ENCODE data around the gene ZNF630.
"Not testable (repeated sequence)": the region's sequence is repeated elsewhere in the genome, so short reads cannot be mapped to it uniquely, and the experiment has no call there.

ZNF630 gene

DNA sequence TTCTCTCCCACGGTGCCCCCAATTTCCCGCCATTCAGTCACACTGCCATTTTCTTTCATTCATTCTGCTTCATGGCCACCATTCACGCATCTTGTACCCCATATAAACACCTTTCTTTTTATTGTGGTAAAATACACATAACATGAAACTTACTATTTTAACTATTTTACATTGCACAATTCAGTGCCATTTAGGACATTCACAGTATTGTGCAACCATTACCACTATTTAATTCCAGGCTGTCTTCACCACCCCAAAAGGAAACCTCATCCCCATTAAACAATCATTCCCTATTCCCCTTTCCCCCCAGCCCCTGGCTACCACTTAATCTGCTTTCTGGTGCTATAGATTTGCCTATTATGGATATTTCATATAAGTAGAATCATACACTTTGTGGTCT lies 48.7 kb downstream of the ZNF630 start:
- Histone ChIP-seq H3K4me1 (ENCODE audit: control insufficient read depth in 2 of 2, insufficient read depth in 1 of 2, low read depth in 1 of 2, low read length in 2 of 2) (no peaks in the 10 kb centered on the region), H3K9ac (ENCODE audit: low read depth, low read length, poor library complexity) (no peak overlapping the region), H3K4ac (ENCODE audit: low read length) (no peak overlapping the region), H2AFZ (ENCODE audit: low read length) (no peak overlapping the region), H2BK5ac (ENCODE audit: low read length) (no peak overlapping the region), H4K8ac (ENCODE audit: low read depth, low read length) (no peak overlapping the region), H2AK5ac (ENCODE audit: low read depth, low read length) (no peak overlapping the region), H3K18ac (ENCODE audit: low read length) (no peak overlapping the region), H3K23ac (ENCODE audit: low read depth, low read length, poor library complexity) (no peak overlapping the region), H4K91ac (ENCODE audit: low read depth, low read length, poor library complexity) (no peak overlapping the region), H3K27me3 (ENCODE audit: control insufficient read depth in 3 of 3, insufficient read depth in 3 of 3, low read depth in 1 of 3, low read length in 3 of 3) (no peaks in the 10 kb centered on the region), H3K27ac (replicated peaks; ENCODE audit: low read length) (no peak overlapping the region), H3K4me2 (ENCODE audit: insufficient read depth, low read length, poor library complexity, severe bottlenecking) (no peak overlapping the region), H3K14ac (ENCODE audit: low read length) (no peak overlapping the region), H2BK12ac (ENCODE audit: low read length) (no peak overlapping the region), H2BK15ac (ENCODE audit: low read length) (no peak overlapping the region), H3K36me3 (replicated peaks in 1 of 2; ENCODE audit: control insufficient read depth in 2 of 2, insufficient read depth in 2 of 2, low read length in 2 of 2) (no peaks in the 10 kb centered on the region), H2BK120ac (ENCODE audit: low read depth, low read length) (no peak overlapping the region), H3K79me1 (ENCODE audit: low read depth, low read length) (peaks cover 2% of the 10 kb centered on the region), H3K4me3 (ENCODE audit: low read length in 2 of 2) (no peak overlapping the region), H3K9me3 (replicated peaks in 1 of 2; ENCODE audit: control insufficient read depth in 2 of 2, insufficient read depth in 1 of 2, low read depth in 1 of 2, low read length in 2 of 2) (no peaks in the 10 kb centered on the region)
- no peak for DNase-seq (ENCODE audit: low spot score)
- no CpG with 5 or more reads among the region's 3 CpGs for WGBS, 2 donors (ENCODE audit: extremely low coverage in 2 of 2, insufficient read length in 2 of 2, insufficient replicate concordance in 1 of 2)

DNA sequence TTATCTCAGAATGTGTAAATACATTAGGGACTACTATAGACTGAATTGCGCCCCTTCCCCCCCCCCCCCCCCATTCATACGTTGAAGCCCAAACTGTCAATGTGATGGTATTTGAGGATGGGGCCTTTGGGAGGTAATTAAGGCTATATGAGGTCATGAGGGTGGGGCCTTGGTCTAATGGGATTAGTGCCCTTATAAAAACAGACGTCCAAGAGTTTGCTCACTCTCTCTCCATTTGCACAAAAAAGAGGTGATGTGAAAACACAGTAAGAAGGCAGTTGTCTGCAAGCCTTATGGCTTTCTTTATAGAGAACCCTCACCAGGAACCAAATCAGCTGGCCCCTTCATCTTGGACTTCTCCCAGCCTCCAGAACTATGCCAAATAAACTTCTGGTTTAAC lies 49.3 kb downstream of the ZNF630 start:
- Histone ChIP-seq H3K23ac (ENCODE audit: low read depth, low read length, poor library complexity) (no peak overlapping the region), H3K4ac (ENCODE audit: low read length) (no peak overlapping the region), H3K4me1 (ENCODE audit: control insufficient read depth in 2 of 2, insufficient read depth in 1 of 2, low read depth in 1 of 2, low read length in 2 of 2) (no peaks in the 10 kb centered on the region), H2BK5ac (ENCODE audit: low read length) (no peak overlapping the region), H3K9ac (ENCODE audit: low read depth, low read length, poor library complexity) (no peak overlapping the region), H2AK5ac (ENCODE audit: low read depth, low read length) (no peak overlapping the region), H3K4me2 (ENCODE audit: insufficient read depth, low read length, poor library complexity, severe bottlenecking) (no peak overlapping the region), H3K4me3 (ENCODE audit: low read length in 2 of 2) (peak overlapping the region in 1 of 2 donors; percentile 59), H3K14ac (ENCODE audit: low read length) (no peak overlapping the region), H3K27me3 (ENCODE audit: control insufficient read depth in 3 of 3, insufficient read depth in 3 of 3, low read depth in 1 of 3, low read length in 3 of 3) (no peaks in the 10 kb centered on the region), H3K36me3 (replicated peaks in 1 of 2; ENCODE audit: control insufficient read depth in 2 of 2, insufficient read depth in 2 of 2, low read length in 2 of 2) (no peaks in the 10 kb centered on the region), H2BK15ac (ENCODE audit: low read length) (no peak overlapping the region), H4K91ac (ENCODE audit: low read depth, low read length, poor library complexity) (no peak overlapping the region), H2AFZ (ENCODE audit: low read length) (peak overlapping the region; percentile 88), H3K79me1 (ENCODE audit: low read depth, low read length) (peaks cover 2% of the 10 kb centered on the region), H2BK12ac (ENCODE audit: low read length) (no peak overlapping the region), H3K27ac (replicated peaks; ENCODE audit: low read length) (no peak overlapping the region), H4K8ac (ENCODE audit: low read depth, low read length) (no peak overlapping the region), H3K18ac (ENCODE audit: low read length) (no peak overlapping the region), H2BK120ac (ENCODE audit: low read depth, low read length) (no peak overlapping the region), H3K9me3 (replicated peaks in 1 of 2; ENCODE audit: control insufficient read depth in 2 of 2, insufficient read depth in 1 of 2, low read depth in 1 of 2, low read length in 2 of 2) (no peaks in the 10 kb centered on the region)
- DNase-seq (ENCODE audit: low spot score), result no peak
- WGBS, 2 donors (ENCODE audit: extremely low coverage in 2 of 2, insufficient read length in 2 of 2, insufficient replicate concordance in 1 of 2), result no CpG with 5 or more reads among the region's 3 CpGs

DNA sequence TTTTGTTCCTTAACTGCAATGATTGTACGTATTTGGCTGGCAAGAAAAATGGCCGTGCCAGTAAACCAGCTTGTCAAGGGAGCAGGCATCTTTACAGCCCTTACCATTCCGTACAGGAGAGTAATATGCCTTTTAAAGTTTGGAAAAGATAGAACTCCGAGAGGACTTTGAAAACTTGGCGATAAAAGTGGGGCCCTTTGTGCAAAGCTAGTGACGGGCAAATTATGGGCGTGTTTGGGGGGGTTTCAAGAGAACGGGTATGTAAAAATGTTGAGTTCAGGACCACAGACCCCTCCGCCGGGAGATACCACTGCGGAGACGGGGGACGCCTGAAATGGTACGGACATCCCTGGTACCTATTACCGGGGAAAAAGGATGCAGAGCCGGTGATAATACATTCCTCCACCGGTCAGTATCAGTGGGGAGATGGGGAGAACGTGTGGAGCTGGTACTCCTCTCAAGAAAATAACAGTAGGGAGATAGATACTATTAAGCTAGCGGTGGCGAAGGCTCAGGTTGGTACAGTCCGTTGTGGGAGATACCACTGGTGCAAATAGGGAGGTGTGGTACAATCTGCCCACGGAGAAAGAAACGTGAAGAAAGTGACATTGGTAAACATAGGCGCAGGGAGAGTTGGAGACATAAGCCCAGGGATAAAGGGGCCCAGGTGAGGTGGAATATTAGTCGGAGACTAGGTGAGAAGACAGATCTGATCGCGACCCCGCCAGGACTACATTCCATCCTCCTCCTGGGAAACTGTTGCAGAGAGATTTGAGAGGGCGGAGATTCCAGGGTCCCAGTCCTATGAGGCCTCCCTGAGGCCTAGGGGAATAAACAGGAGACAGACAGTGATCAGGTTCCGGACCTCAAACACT lies 50.2 kb downstream of the ZNF630 start:
- Histone ChIP-seq H2BK120ac (ENCODE audit: low read depth, low read length) (no peak overlapping the region), H3K27ac (replicated peaks; ENCODE audit: low read length) (peak overlapping the region; percentile 75), H3K14ac (ENCODE audit: low read length) (no peak overlapping the region), H3K4me3 (ENCODE audit: low read length in 2 of 2) (peak overlapping the region; percentile 59 to 91), H4K8ac (ENCODE audit: low read depth, low read length) (no peak overlapping the region), H3K4me2 (ENCODE audit: insufficient read depth, low read length, poor library complexity, severe bottlenecking) (peak overlapping the region; percentile 33), H2AK5ac (ENCODE audit: low read depth, low read length) (no peak overlapping the region), H2BK12ac (ENCODE audit: low read length) (no peak overlapping the region), H3K9me3 (replicated peaks in 1 of 2; ENCODE audit: control insufficient read depth in 2 of 2, insufficient read depth in 1 of 2, low read depth in 1 of 2, low read length in 2 of 2) (no peaks in the 10 kb centered on the region), H3K23ac (ENCODE audit: low read depth, low read length, poor library complexity) (no peak overlapping the region), H2BK15ac (ENCODE audit: low read length) (no peak overlapping the region), H2BK5ac (ENCODE audit: low read length) (no peak overlapping the region), H3K27me3 (ENCODE audit: control insufficient read depth in 3 of 3, insufficient read depth in 3 of 3, low read depth in 1 of 3, low read length in 3 of 3) (no peaks in the 10 kb centered on the region), H3K4me1 (ENCODE audit: control insufficient read depth in 2 of 2, insufficient read depth in 1 of 2, low read depth in 1 of 2, low read length in 2 of 2) (no peaks in the 10 kb centered on the region), H3K79me1 (ENCODE audit: low read depth, low read length) (peaks cover 2% of the 10 kb centered on the region), H4K91ac (ENCODE audit: low read depth, low read length, poor library complexity) (no peak overlapping the region), H3K36me3 (replicated peaks in 1 of 2; ENCODE audit: control insufficient read depth in 2 of 2, insufficient read depth in 2 of 2, low read length in 2 of 2) (no peaks in the 10 kb centered on the region), H3K4ac (ENCODE audit: low read length) (no peak overlapping the region), H3K9ac (ENCODE audit: low read depth, low read length, poor library complexity) (no peak overlapping the region), H2AFZ (ENCODE audit: low read length) (peak overlapping the region; percentile 88), H3K18ac (ENCODE audit: low read length) (peak overlapping the region; percentile 27)
- DNase-seq (ENCODE audit: low spot score), result peak; percentile 80
- WGBS, 2 donors (ENCODE audit: extremely low coverage in 2 of 2, insufficient read length in 2 of 2, insufficient replicate concordance in 1 of 2), result no CpG with 5 or more reads among the region's 30 CpGs

DNA sequence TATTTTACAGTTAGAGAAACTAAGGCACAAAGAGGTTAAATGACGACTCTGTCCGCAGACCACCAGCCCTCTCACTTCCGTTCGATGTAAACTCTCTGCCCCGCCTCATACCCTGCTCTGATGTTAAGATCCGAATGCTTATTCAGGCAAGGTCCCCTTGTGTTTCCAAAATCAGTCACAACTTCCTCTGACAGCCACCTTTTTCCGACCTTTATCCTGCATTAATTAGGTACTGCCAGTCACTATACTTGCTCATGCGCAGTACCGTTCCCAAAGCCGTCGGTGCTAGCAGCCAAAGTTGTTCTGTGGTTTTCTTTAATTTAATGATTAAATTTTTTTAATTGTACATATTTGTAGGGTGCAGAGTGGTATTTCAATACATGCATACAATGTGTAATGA lies 51.0 kb downstream of the ZNF630 start:
- not testable (repeated sequence) for H4K91ac ChIP-seq (ENCODE audit: low read depth, low read length, poor library complexity); H3K4me3 ChIP-seq (ENCODE audit: low read length in 2 of 2); H2BK12ac ChIP-seq (ENCODE audit: low read length); H2BK15ac ChIP-seq (ENCODE audit: low read length); H2BK5ac ChIP-seq (ENCODE audit: low read length); H3K14ac ChIP-seq (ENCODE audit: low read length); H3K36me3 ChIP-seq (replicated peaks in 1 of 2; ENCODE audit: control insufficient read depth in 2 of 2, insufficient read depth in 2 of 2, low read length in 2 of 2); H2AK5ac ChIP-seq (ENCODE audit: low read depth, low read length); H3K9ac ChIP-seq (ENCODE audit: low read depth, low read length, poor library complexity); H3K4me1 ChIP-seq (ENCODE audit: control insufficient read depth in 2 of 2, insufficient read depth in 1 of 2, low read depth in 1 of 2, low read length in 2 of 2); H3K4me2 ChIP-seq (ENCODE audit: insufficient read depth, low read length, poor library complexity, severe bottlenecking); H3K23ac ChIP-seq (ENCODE audit: low read depth, low read length, poor library complexity); H3K79me1 ChIP-seq (ENCODE audit: low read depth, low read length); H4K8ac ChIP-seq (ENCODE audit: low read depth, low read length); DNase-seq (ENCODE audit: low spot score); H3K27ac ChIP-seq (replicated peaks; ENCODE audit: low read length); H2BK120ac ChIP-seq (ENCODE audit: low read depth, low read length); H3K27me3 ChIP-seq (ENCODE audit: control insufficient read depth in 3 of 3, insufficient read depth in 3 of 3, low read depth in 1 of 3, low read length in 3 of 3); H3K4ac ChIP-seq (ENCODE audit: low read length); H3K18ac ChIP-seq (ENCODE audit: low read length); H3K9me3 ChIP-seq (replicated peaks in 1 of 2; ENCODE audit: control insufficient read depth in 2 of 2, insufficient read depth in 1 of 2, low read depth in 1 of 2, low read length in 2 of 2)
- peak overlapping the region; percentile 88 for H2AFZ ChIP-seq (ENCODE audit: low read length)
- no CpG with 5 or more reads among the region's 11 CpGs for WGBS, 2 donors (ENCODE audit: extremely low coverage in 2 of 2, insufficient read length in 2 of 2, insufficient replicate concordance in 1 of 2)
